Lung (tissue), 12 donors: ENCODE data around the gene VSIG8. TPM values are rescaled to one million over a fixed set of nuclear protein-coding genes. Genes with fewer than 3 reads are reported as not detected.

Source experiments
- ATAC-seq: fragments of 200-7000 bp; cut with Tn5 transposase; one replicate; pipeline ENCODE4 v1.9.1; 2020; ENCODE audit warnings: moderate number of reproducible peaks; ENCODE audit not compliant: insufficient read depth, low FRiP score
- DNase-seq, 3 donors: peaks; one replicate each; pipeline ENCODE4 v3.0.0-alpha.2; 2013 to 2017
- H3K27ac ChIP-seq, 2 donors: one replicate each; pipeline ENCODE4 v1.5.1; 2013; ENCODE audit warnings: mild to moderate bottlenecking in 2 of 2, moderate library complexity in 2 of 2, control low read depth in 1 of 2, inconsistent platforms in 1 of 2, low read depth in 1 of 2, low read length in 1 of 2
- H3K27me3 ChIP-seq, 3 donors: one replicate each; pipeline ENCODE4 v1.5.1; 2013; ENCODE audit warnings: low read length in 2 of 3; ENCODE audit not compliant: control insufficient read depth in 3 of 3, insufficient read depth in 3 of 3
- H3K36me3 ChIP-seq, 4 donors: one replicate each; pipeline ENCODE4 v1.5.1; 2013; ENCODE audit warnings: low read length in 4 of 4, mild to moderate bottlenecking in 1 of 4, moderate library complexity in 1 of 4; ENCODE audit not compliant: control insufficient read depth in 4 of 4, insufficient read depth in 4 of 4
- H3K4me1 ChIP-seq, 5 donors: one replicate each; pipeline ENCODE4 v1.5.1; 2013; ENCODE audit warnings: low read length in 5 of 5, mild to moderate bottlenecking in 2 of 5, moderate library complexity in 1 of 5; ENCODE audit not compliant: control insufficient read depth in 5 of 5, insufficient read depth in 5 of 5
- H3K4me3 ChIP-seq: one replicate; pipeline ENCODE4 v1.5.1; 2013; ENCODE audit warnings: mild to moderate bottlenecking, control low read depth, moderate library complexity
- H3K9ac ChIP-seq, 2 donors: one replicate each; pipeline ENCODE4 v1.5.1; 2013; ENCODE audit warnings: low read length in 2 of 2, control low read depth in 1 of 2; ENCODE audit not compliant: insufficient read depth in 1 of 2
- H3K9me3 ChIP-seq, 4 donors: one replicate each; pipeline ENCODE4 v1.5.1; 2013; ENCODE audit warnings: low read length in 3 of 4, mild to moderate bottlenecking in 1 of 4, moderate library complexity in 1 of 4; ENCODE audit not compliant: control insufficient read depth in 4 of 4, insufficient read depth in 3 of 4
- WGBS, 2 donors: extraction: QIAGEN DNeasy Blood & Tissue Kit; methylation state at CpG; one replicate each; pipeline ENCODE4 v1.1.7; 2013; 5-methylcytosine and 5-hydroxymethylcytosine counted together
- polyA plus RNA-seq, 2 donors: library from polyadenylated mRNA; stranded (reverse); fragments of 200-250 nt; gene quantifications; one replicate each; pipeline ENCODE4 v1.2.1, GENCODE V29; 2013
- total RNA-seq, 2 donors: library from RNA; depleted of rRNA in 1 of 2; stranded (reverse); fragments of >200 nt in 1 of 2; gene quantifications; one replicate each; pipeline ENCODE4 v1.2.1, GENCODE V29; 2014 to 2021
- TF ChIP-seq, protein P1 (sequence below): IDR thresholded peaks from 2 replicates; pipeline ENCODE4 v1.5.1; 2012; ENCODE audit warnings: mild to moderate bottlenecking; ENCODE audit errors: control extremely low read depth, extremely low read depth
- donor health status: control.
- donor health status: control.
- donor health status: Bipolar disorder and iron deficiency.
- donor health status: healthy.
- donor health status: DM: yes; HTN: yes; CAD: no.

VSIG8 gene
- total and polyA plus RNA-seq, 4 donors, result 0.13 to 0.46 (median 0.22) TPM

DNA sequence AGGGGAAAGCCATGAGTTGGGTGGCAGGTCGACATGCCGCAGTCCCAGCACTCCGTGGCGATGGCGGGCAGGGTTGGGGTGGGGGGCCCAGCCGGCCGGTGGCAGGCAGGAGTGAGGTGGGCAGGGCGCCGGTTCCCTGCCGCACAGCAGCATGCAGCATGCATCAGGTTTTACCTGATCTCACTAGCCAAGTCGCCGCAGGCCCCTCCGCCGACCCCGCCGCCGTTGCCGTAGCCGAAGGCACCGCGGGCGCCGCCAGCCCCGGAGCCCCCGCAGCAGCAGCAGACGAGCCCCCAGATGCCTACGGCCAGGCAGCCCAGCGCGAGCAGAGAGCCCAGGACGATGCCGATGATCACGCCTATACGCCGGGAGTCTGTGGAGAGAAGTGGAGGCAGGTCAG, 6.7 kb downstream of the VSIG8 start:
- Histone ChIP-seq H3K9ac (no peak overlapping the region), H3K9me3 (no peaks in the 10 kb centered on the region), H3K27me3 (no peaks in the 10 kb centered on the region), H3K27ac (no peak overlapping the region), H3K4me1 (peaks cover 0 to 10% (median 5%) of the 10 kb centered on the region in 5 donors), H3K36me3 (no peaks in the 10 kb centered on the region), H3K4me3 (no peak overlapping the region)
- WGBS, 2 donors, result 88 to 89% methylated on average over 31 to 34 of the region's 34 CpGs
- TF ChIP-seq, protein P1, sequence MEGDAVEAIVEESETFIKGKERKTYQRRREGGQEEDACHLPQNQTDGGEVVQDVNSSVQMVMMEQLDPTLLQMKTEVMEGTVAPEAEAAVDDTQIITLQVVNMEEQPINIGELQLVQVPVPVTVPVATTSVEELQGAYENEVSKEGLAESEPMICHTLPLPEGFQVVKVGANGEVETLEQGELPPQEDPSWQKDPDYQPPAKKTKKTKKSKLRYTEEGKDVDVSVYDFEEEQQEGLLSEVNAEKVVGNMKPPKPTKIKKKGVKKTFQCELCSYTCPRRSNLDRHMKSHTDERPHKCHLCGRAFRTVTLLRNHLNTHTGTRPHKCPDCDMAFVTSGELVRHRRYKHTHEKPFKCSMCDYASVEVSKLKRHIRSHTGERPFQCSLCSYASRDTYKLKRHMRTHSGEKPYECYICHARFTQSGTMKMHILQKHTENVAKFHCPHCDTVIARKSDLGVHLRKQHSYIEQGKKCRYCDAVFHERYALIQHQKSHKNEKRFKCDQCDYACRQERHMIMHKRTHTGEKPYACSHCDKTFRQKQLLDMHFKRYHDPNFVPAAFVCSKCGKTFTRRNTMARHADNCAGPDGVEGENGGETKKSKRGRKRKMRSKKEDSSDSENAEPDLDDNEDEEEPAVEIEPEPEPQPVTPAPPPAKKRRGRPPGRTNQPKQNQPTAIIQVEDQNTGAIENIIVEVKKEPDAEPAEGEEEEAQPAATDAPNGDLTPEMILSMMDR, result no peak
- no peak for ATAC-seq
- DNase-seq, result no peak

DNA sequence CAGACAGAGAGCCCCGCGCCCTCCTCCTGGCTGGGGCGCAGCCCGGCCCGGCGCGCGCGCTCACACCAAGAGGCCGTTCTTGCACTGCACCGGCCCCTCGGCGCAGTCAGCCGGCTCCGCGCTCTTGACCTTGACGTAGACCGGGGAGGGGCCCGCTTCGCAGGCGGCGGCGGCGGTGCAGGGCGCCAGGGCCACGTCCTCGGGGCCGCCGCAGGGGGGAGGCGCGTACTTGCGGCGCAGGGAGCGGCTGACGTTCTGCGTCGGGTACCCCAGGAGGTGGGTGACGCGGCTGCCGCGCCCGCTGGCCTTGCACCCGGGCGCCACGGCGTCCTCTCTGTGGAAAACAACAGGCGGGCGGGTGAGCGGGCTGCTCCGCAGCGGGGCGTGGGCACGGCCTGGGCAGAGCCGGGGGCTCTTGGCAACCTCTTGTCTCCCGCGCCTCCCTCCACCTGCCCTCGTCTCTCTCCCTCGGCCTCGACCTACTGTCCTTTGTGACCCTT, 7.7 kb downstream of the VSIG8 start:
- WGBS, 2 donors, result 0 to 1% methylated on average over 55 to 59 of the region's 59 CpGs
- DNase-seq, result peak; percentile 84 to 90 (median 88)
- peak overlapping the region; percentile 91 to 96 for H3K27ac ChIP-seq
- TF ChIP-seq, protein P1, result no peak
- H3K36me3 ChIP-seq, result no peaks in the 10 kb centered on the region
- peak; percentile 97 for ATAC-seq
- H3K4me3 ChIP-seq, result peak overlapping the region; percentile 60
- no peaks in the 10 kb centered on the region for H3K27me3 ChIP-seq
- H3K4me1 ChIP-seq, result peaks cover 0 to 10% (median 5%) of the 10 kb centered on the region in 5 donors
- no peaks in the 10 kb centered on the region for H3K9me3 ChIP-seq
- H3K9ac ChIP-seq, result peak overlapping the region in 1 of 2 donors; percentile 72

DNA sequence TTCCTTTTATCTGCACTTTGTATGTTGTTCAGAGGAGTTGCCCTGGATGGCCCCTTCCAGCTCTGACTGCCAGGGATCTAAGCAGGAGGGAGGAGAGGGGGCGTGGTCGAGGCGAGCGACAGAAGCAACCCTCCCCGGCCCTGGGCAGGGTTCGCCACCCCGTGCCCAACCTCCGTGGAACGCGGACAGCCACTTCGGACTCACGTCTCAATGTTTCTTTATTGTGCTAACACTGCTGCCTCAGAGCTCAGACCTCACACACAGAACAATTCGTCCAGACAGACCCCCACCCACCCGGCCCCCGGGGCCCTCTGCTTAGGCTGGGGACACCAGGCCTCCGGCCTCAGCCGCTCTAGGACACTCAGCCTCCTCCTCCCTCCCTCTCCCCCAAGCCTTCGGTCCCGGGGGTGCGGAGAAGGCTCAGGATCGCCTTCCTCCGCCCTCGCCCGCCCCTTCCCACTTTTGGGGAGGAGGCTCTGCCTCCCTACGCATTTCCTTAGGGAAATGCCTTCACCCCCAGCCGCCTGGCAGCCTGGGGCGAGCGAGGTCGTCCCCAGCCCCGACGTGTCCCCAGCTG, 8.3 kb downstream of the VSIG8 start:
- Histone ChIP-seq H3K9me3 (no peaks in the 10 kb centered on the region), H3K27me3 (no peaks in the 10 kb centered on the region), H3K4me3 (peak overlapping the region; percentile 60), H3K27ac (peak overlapping the region; percentile 91 to 96), H3K4me1 (peaks cover 0 to 10% (median 4%) of the 10 kb centered on the region in 5 donors), H3K36me3 (no peaks in the 10 kb centered on the region), H3K9ac (peak overlapping the region; percentile 54 to 72)
- WGBS, 2 donors, result 1% methylated on average over 28 to 31 of the region's 31 CpGs
- TF ChIP-seq, protein P1, result no peak
- peak; percentile 66 to 76 (median 69) for DNase-seq
- peak; percentile 66 for ATAC-seq
